Mesothelial cell of epicardium (in vitro differentiated cells): Measurements from ENCODE around the gene DTWD2. TPM values are rescaled to one million over a fixed set of nuclear protein-coding genes. Genes with fewer than 3 reads are reported as not detected.

Source experiments
- DNase-seq, 2 experiments: peaks; one replicate each; pipeline ENCODE4 v3.0.0; 2021; ENCODE audit warnings: low spot score in 2 of 2; ENCODE audit not compliant: unreplicated experiment in 2 of 2
- H3K27ac Mint-ChIP-seq: 2 replicates; pipeline ENCODE4 v1.8.0; 2021; ENCODE audit warnings: mixed read lengths
- H3K27me3 Mint-ChIP-seq: 2 replicates; pipeline ENCODE4 v1.8.0; 2021; ENCODE audit warnings: low read depth, mixed read lengths
- H3K36me3 Mint-ChIP-seq: 2 replicates; pipeline ENCODE4 v1.8.0; 2021; ENCODE audit warnings: mixed read lengths
- H3K4me1 Mint-ChIP-seq: 2 replicates; pipeline ENCODE4 v1.8.0; 2021; ENCODE audit warnings: mixed read lengths
- H3K4me3 Mint-ChIP-seq: 2 replicates; pipeline ENCODE4 v1.8.0; 2021; ENCODE audit warnings: mild to moderate bottlenecking, moderate library complexity, mixed read lengths
- H3K9me3 Mint-ChIP-seq: 2 replicates; pipeline ENCODE4 v1.8.0; 2021; ENCODE audit warnings: mixed read lengths
- CTCF ChIP-seq: fragments of 200-600 bp; sonication (generic); IDR thresholded peaks from one replicate; pipeline ENCODE4 v1.5.0; 2021; ENCODE audit warnings: antibody characterized with exemption; ENCODE audit not compliant: unreplicated experiment
- total RNA-seq: library from RNA; stranded (reverse); gene quantifications from 3 replicates; pipeline ENCODE4 v1.2.1, GENCODE V29; 2021

The DTWD2 gene
- total RNA-seq, 1 donor from 2014 or later = 9.1 TPM

- Mint-ChIP-seq H3K27ac (no peak overlapping the region), H3K4me1 (no peaks in the 10 kb centered on the region), H3K36me3 (peaks cover 5% of the 10 kb centered on the region), H3K9me3 (peaks cover 25% of the 10 kb centered on the region), H3K27me3 (no peaks in the 10 kb centered on the region), H3K4me3 (no peak overlapping the region)
- TF ChIP-seq CTCF = no peak
- DNase-seq = no peak
Observed at GRCh38 chr5:118806571-118806970, 181.8 kb downstream of the DTWD2 start.

- no peak overlapping the region for H3K27ac Mint-ChIP-seq
- no peak for DNase-seq
- H3K9me3 Mint-ChIP-seq = peaks cover 17% of the 10 kb centered on the region
- no peaks in the 10 kb centered on the region for H3K36me3 Mint-ChIP-seq
- no peak overlapping the region for H3K4me3 Mint-ChIP-seq
- H3K27me3 Mint-ChIP-seq = no peaks in the 10 kb centered on the region
- no peak for TF ChIP-seq CTCF
- H3K4me1 Mint-ChIP-seq = no peaks in the 10 kb centered on the region
Observed at GRCh38 chr5:118802335-118802734, 186.0 kb downstream of the DTWD2 start.

- Mint-ChIP-seq H3K9me3 (peaks cover 4% of the 10 kb centered on the region), H3K4me1 (peaks cover 20% of the 10 kb centered on the region), H3K36me3 (no peaks in the 10 kb centered on the region), H3K27me3 (no peaks in the 10 kb centered on the region), H3K27ac (no peak overlapping the region), H3K4me3 (no peak overlapping the region)
- TF ChIP-seq CTCF = no peak
- no peak for DNase-seq
Observed at GRCh38 chr5:118796081-118796480, 192.3 kb downstream of the DTWD2 start.

- DNase-seq = no peak
- H3K9me3 Mint-ChIP-seq = no peaks in the 10 kb centered on the region
- no peak overlapping the region for H3K27ac Mint-ChIP-seq
- H3K36me3 Mint-ChIP-seq = no peaks in the 10 kb centered on the region
- peaks cover 28% of the 10 kb centered on the region for H3K4me1 Mint-ChIP-seq
- no peak for TF ChIP-seq CTCF
- H3K4me3 Mint-ChIP-seq = no peak overlapping the region
- no peaks in the 10 kb centered on the region for H3K27me3 Mint-ChIP-seq
Observed at GRCh38 chr5:118794281-118794680, 194.1 kb downstream of the DTWD2 start.

- no peaks in the 10 kb centered on the region for H3K9me3 Mint-ChIP-seq
- H3K36me3 Mint-ChIP-seq = no peaks in the 10 kb centered on the region
- no peak overlapping the region for H3K4me3 Mint-ChIP-seq
- no peak overlapping the region for H3K27ac Mint-ChIP-seq
- DNase-seq = no peak
- H3K27me3 Mint-ChIP-seq = no peaks in the 10 kb centered on the region
- TF ChIP-seq CTCF = no peak
- H3K4me1 Mint-ChIP-seq = peaks cover 33% of the 10 kb centered on the region
Observed at GRCh38 chr5:118793652-118794051, 194.7 kb downstream of the DTWD2 start.

- TF ChIP-seq CTCF = no peak
- Mint-ChIP-seq H3K27ac (no peak overlapping the region), H3K4me1 (peaks cover 33% of the 10 kb centered on the region), H3K4me3 (no peak overlapping the region), H3K27me3 (no peaks in the 10 kb centered on the region), H3K9me3 (no peaks in the 10 kb centered on the region), H3K36me3 (no peaks in the 10 kb centered on the region)
- no peak for DNase-seq
Observed at GRCh38 chr5:118793091-118793490, 195.3 kb downstream of the DTWD2 start.
